OCI-LY1 (cell line): ENCODE results near the gene CGB7.

ENCODE experiments used
- H2AFZ ChIP-seq: fragments of 200-600 bp; sonication (generic), shearing (Covaris generic); 2 replicates; pipeline ENCODE4 v1.6.0; 2014; ENCODE audit warnings: antibody characterized with exemption, mild to moderate bottlenecking, low read length
- H3F3A ChIP-seq: fragments of 200-600 bp; sonication (generic), shearing (Covaris generic); 2 replicates; pipeline ENCODE4 v1.6.0; 2014; ENCODE audit warnings: mild to moderate bottlenecking, antibody characterized with exemption, low read length, moderate library complexity; ENCODE audit not compliant: insufficient read depth
- H3K27ac ChIP-seq: fragments of 200-600 bp; sonication (generic); 2 replicates; pipeline ENCODE4 v1.5.1; 2014; ENCODE audit warnings: low read length, mixed run types, mild to moderate bottlenecking, low read depth; ENCODE audit not compliant: poor library complexity, severe bottlenecking
- H3K27me3 ChIP-seq: fragments of 200-600 bp; sonication (generic); 2 replicates; pipeline ENCODE4 v1.6.0; 2014; ENCODE audit warnings: antibody characterized with exemption, mild to moderate bottlenecking, low read length, moderate library complexity; ENCODE audit not compliant: insufficient read depth
- H3K36me3 ChIP-seq: fragments of 200-600 bp; sonication (generic); 2 replicates; pipeline ENCODE4 v1.6.1; 2014; ENCODE audit warnings: mild to moderate bottlenecking, antibody characterized with exemption, low read length, moderate library complexity, mixed read lengths; ENCODE audit not compliant: insufficient read depth
- H3K4me1 ChIP-seq: fragments of 200-600 bp; sonication (generic); 2 replicates; pipeline ENCODE4 v1.5.1; 2014; ENCODE audit warnings: mild to moderate bottlenecking, low read length, moderate library complexity; ENCODE audit not compliant: insufficient read depth, severe bottlenecking
- H3K4me2 ChIP-seq: fragments of 200-600 bp; sonication (generic), shearing (Covaris generic); 2 replicates; pipeline ENCODE4 v1.6.1; 2014; ENCODE audit warnings: low read length
- H3K4me3 ChIP-seq: fragments of 200-600 bp; sonication (generic); 2 replicates; pipeline ENCODE4 v1.5.1; 2014; ENCODE audit warnings: low read length, low read depth, mild to moderate bottlenecking, mixed read lengths; ENCODE audit not compliant: poor library complexity, severe bottlenecking
- H3K79me2 ChIP-seq: fragments of 200-600 bp; shearing (Covaris generic); 2 replicates; pipeline ENCODE4 v1.6.1; 2016; ENCODE audit warnings: mixed run types, low read length, mixed read lengths; ENCODE audit not compliant: insufficient read depth
- H3K9ac ChIP-seq: fragments of 200-600 bp; sonication (generic), shearing (Covaris generic); 2 replicates; pipeline ENCODE4 v1.6.1; 2014; ENCODE audit warnings: mild to moderate bottlenecking, low read length, mixed read lengths
- H3K9me2 ChIP-seq: fragments of 200-600 bp; sonication (generic), shearing (Covaris generic); 2 replicates; pipeline ENCODE4 v1.6.1; 2014; ENCODE audit warnings: low read depth, mild to moderate bottlenecking, low read length, mixed read lengths
- H3K9me3 ChIP-seq: fragments of 200-600 bp; shearing (Covaris generic); 2 replicates; pipeline ENCODE4 v1.6.1; 2014; ENCODE audit warnings: low read length, mixed read lengths
- H4K20me1 ChIP-seq: fragments of 200-600 bp; sonication (generic), shearing (Covaris generic); 2 replicates; pipeline ENCODE4 v1.6.0; 2016; ENCODE audit warnings: mild to moderate bottlenecking, low read length; ENCODE audit not compliant: insufficient read depth
- CTCF ChIP-seq: fragments of 200-600 bp; sonication (generic), shearing (Covaris generic); IDR thresholded peaks from 2 replicates; pipeline ENCODE4 v1.5.1; 2017; ENCODE audit warnings: mild to moderate bottlenecking, antibody characterized with exemption, low read length, moderate library complexity, mixed read lengths
- EZH2 ChIP-seq: fragments of 200-600 bp; sonication (generic), shearing (Covaris generic); IDR thresholded peaks from 2 replicates; pipeline ENCODE4 v1.8.0; 2017; ENCODE audit warnings: borderline replicate concordance, mixed run types, mild to moderate bottlenecking, antibody characterized with exemption, low read length, moderate library complexity, mixed read lengths

The CGB7 gene

GRCh38 chr19:49017041-49017665 lies 40.4 kb downstream of the CGB7 start, which contains the start of gene LHB:
Gene LHB, minus strand, starts transcription at chr19:49017091. Its CDS starts 10 bp downstream, at chr19:49017081.
- H2AFZ ChIP-seq = no peak within 1 kb of the TSS
- no peaks in the 10 kb centered on the region for H3F3A ChIP-seq
- no peaks in the 10 kb centered on the region for H3K9me3 ChIP-seq
- no peaks in the 10 kb centered on the region for H4K20me1 ChIP-seq
- peaks cover 45% of the 10 kb centered on the region for H3K4me1 ChIP-seq
- H3K4me2 ChIP-seq = peak within 1 kb of the TSS; percentile 70
- H3K27ac ChIP-seq = no peak within 1 kb of the TSS
- H3K27me3 ChIP-seq = no peaks in the 10 kb centered on the region
- peaks cover 37% of the 10 kb centered on the region for H3K36me3 ChIP-seq
- no peaks in the 10 kb centered on the region for H3K79me2 ChIP-seq
- peak within 1 kb of the TSS; percentile 60 for H3K9ac ChIP-seq
- no peaks in the 10 kb centered on the region for H3K9me2 ChIP-seq
- peak within 1 kb of the TSS; percentile 60 for H3K4me3 ChIP-seq
- no peak; the same call in 1 of the 2 replicates for TF ChIP-seq CTCF
- no peak for TF ChIP-seq EZH2

DNA sequence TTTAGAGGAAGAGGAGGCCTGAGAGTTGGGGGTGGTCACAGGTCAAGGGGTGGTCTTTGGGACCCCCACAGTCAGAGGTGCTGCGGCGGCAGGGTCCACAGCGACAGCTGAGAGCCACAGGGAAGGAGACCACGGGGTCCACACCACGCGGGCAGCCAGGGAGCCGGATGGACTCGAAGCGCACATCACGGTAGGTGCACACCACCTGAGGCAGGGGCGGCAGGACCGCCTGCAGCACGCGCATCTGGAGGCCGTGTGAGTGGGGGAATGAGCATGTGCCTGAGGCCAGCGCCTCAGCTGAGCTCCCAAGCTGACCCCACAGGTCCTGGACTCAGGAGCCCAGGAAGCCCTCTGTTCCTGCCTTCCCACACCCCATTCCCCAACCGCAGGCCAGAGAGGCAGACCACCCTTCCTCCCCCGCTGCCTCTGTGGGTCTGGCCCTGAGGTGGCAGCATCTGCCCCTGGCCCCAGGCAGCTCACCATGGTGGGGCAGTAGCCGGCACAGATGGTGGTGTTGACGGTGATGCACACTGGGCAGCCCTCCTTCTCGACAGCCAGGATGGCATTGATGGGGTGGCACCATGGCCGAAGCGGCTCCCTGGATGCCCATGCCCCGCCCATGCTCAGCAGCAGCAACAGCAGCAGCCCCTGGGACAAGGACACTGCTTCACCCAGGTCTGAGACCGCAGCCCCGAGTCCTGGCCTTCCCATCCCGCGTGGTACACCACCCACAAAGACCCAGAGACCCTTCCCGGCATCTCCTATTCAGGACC lies 41.3 kb downstream of the CGB7 start:
- Histone ChIP-seq H3F3A (no peaks in the 10 kb centered on the region), H3K27me3 (no peaks in the 10 kb centered on the region), H3K4me1 (peaks cover 41% of the 10 kb centered on the region), H3K9me2 (no peaks in the 10 kb centered on the region), H2AFZ (no peak overlapping the region), H3K36me3 (peaks cover 46% of the 10 kb centered on the region), H3K4me2 (no peak overlapping the region), H4K20me1 (no peaks in the 10 kb centered on the region), H3K79me2 (no peaks in the 10 kb centered on the region), H3K9ac (no peak overlapping the region), H3K9me3 (no peaks in the 10 kb centered on the region), H3K4me3 (no peak overlapping the region), H3K27ac (no peak overlapping the region)
- TF ChIP-seq CTCF = no peak
- no peak for TF ChIP-seq EZH2

GRCh38 chr19:49014870-49015255 lies 42.7 kb downstream of the CGB7 start:
- Histone ChIP-seq H3K79me2 (no peaks in the 10 kb centered on the region), H3K9me3 (no peaks in the 10 kb centered on the region), H3K36me3 (peaks cover 60% of the 10 kb centered on the region), H3K4me2 (no peak overlapping the region), H3K4me1 (peaks cover 27% of the 10 kb centered on the region), H3K27me3 (no peaks in the 10 kb centered on the region), H3F3A (no peaks in the 10 kb centered on the region), H3K4me3 (no peak overlapping the region), H4K20me1 (no peaks in the 10 kb centered on the region), H3K9me2 (no peaks in the 10 kb centered on the region), H2AFZ (no peak overlapping the region), H3K9ac (no peak overlapping the region), H3K27ac (no peak overlapping the region)
- TF ChIP-seq CTCF (no peak), EZH2 (no peak)
